Adrenal gland (tissue), 12 donors: ENCODE measurements around the gene KCNMB2. TPM values are rescaled to one million over a fixed set of nuclear protein-coding genes. Genes with fewer than 3 reads are reported as not detected.

ENCODE experiments used
- DNase-seq, 7 donors: peaks; one replicate each; pipeline ENCODE4 v3.0.0-alpha.2; 2019 to 2020
- H3K27ac ChIP-seq, 5 donors: fragments of 200-600 bp; sonication (generic) in 4 of 5; 1 replicate in 3 of 5; 2 replicates in 2 of 5; pipeline versions ENCODE4 v1.5.1 to v1.8.0; 2016 to 2020; ENCODE audit warnings: mild to moderate bottlenecking in 1 of 5
- H3K27me3 ChIP-seq: fragments of 200-600 bp; 2 replicates; pipeline ENCODE4 v1.8.0; 2021
- H3K36me3 ChIP-seq, 2 donors: fragments of 200-600 bp; replicated peaks in 1 of 2; 1 replicate in 1 of 2; 2 replicates in 1 of 2; pipeline versions ENCODE4 v1.5.1 to v1.8.0; 2018 to 2022
- H3K4me1 ChIP-seq, 2 donors: fragments of 200-600 bp; replicated peaks in 1 of 2; 1 replicate in 1 of 2; 2 replicates in 1 of 2; pipeline versions ENCODE4 v1.5.1 to v1.8.0; 2018 to 2021
- H3K4me3 ChIP-seq, 4 donors: fragments of 200-600 bp; sonication (generic) in 3 of 4; one replicate each; pipeline ENCODE4 v1.5.1; 2016 to 2018
- H3K9me3 ChIP-seq, 3 donors: fragments of 200-600 bp; sonication (generic) in 1 of 3; replicated peaks in 1 of 3; 1 replicate in 2 of 3; 2 replicates in 1 of 3; pipeline versions ENCODE4 v1.5.1 to v1.8.0; 2016 to 2021
- CTCF ChIP-seq, 6 experiments: fragments of 450-650 bp in 4 of 6; fragments of 200-600 bp in 2 of 6; sonication (generic) in 1 of 6; IDR thresholded peaks; 1 replicate in 5 of 6; 2 replicates in 1 of 6; pipeline versions ENCODE4 v1.5.1 to v1.8.0; 2016 to 2021; ENCODE audit warnings: antibody characterized with exemption in 6 of 6, mild to moderate bottlenecking in 2 of 6, moderate library complexity in 1 of 6
- POLR2A ChIP-seq, 2 donors: fragments of 450-650 bp; IDR thresholded peaks; one replicate each; pipeline ENCODE4 v1.6.1; 2017; ENCODE audit warnings: antibody characterized with exemption in 2 of 2, mild to moderate bottlenecking in 2 of 2, moderate library complexity in 1 of 2
- WGBS, 4 donors: extraction: QIAGEN DNeasy Blood & Tissue Kit in 2 of 4; methylation state at CpG; one replicate each; pipeline versions ENCODE4 v1.1.5 to v1.1.7; 2013 to 2017; 5-methylcytosine and 5-hydroxymethylcytosine counted together
- intact Hi-C, 2 donors: fragments of 100-400 bp; cut with DNase I; formaldehyde crosslinking; loops; one replicate each; pipeline versions ENCODE4 v1.14.1 to v1.15.0; 2022 to 2023
- polyA plus RNA-seq, 3 donors: library from polyadenylated mRNA; stranded (reverse); fragments of 200-250 nt in 2 of 3; fragments of 350-450 nt in 1 of 3; fragmentation: Illumina TruSeq in 1 of 3; extraction: RNeasy Lipid Tissue Mini Kit (QIAGEN cat#74804) in 1 of 3; gene quantifications; one replicate each; pipeline ENCODE4 v1.2.3, GENCODE V29; 2013 to 2014
- total RNA-seq, 9 donors: library from RNA; depleted of rRNA in 4 of 9; stranded (reverse); fragments of >200 nt in 4 of 9; fragments of 120-200 nt in 1 of 9; fragmentation: NEBNext Ultra II Directional in 1 of 9; extraction: Animal tissue kit (Norgen Biotek cat#: 25700) in 1 of 9; gene quantifications; one replicate each; pipeline versions ENCODE4 v1.1.0 to v1.2.4, GENCODE V29; 2013 to 2023
- donor health status: healthy with polysubstance abuse.
- donor health status: Bipolar disorder and iron deficiency.
- donor health status: DM: yes; HTN: yes; CAD: no.
- donor health status: DM: no; HTN: no; CAD: no.
- donor health status: DM: no; HTN: no; CAD: no.
- donor health status: DM: yes; HTN: yes; CAD: no.

KCNMB2 gene
- total and polyA plus RNA-seq, 12 donors: 0.58 to 8.6 (median 2.9) TPM; not detected in 3

GRCh38 chr3:178699364-178699763 lies 163.1 kb downstream of the KCNMB2 start:
- Histone ChIP-seq H3K27ac (no peak overlapping the region), H3K4me3 (no peak overlapping the region), H3K27me3 (no peaks in the 10 kb centered on the region), H3K4me1 (no peaks in the 10 kb centered on the region), H3K36me3 (no peaks in the 10 kb centered on the region), H3K9me3 (no peaks in the 10 kb centered on the region)
- intact Hi-C loops: no loop called here
- no peak for DNase-seq
- TF ChIP-seq CTCF (IDR thresholded peaks at IDR 0.05) (no peak), POLR2A (IDR thresholded peaks at IDR 0.05) (no peak)
- 90 to 100% (median 95%) methylated on average over 4 of the region's 4 CpGs; no CpG with 5 or more reads in 1 of the 4 donors for WGBS, 4 donors

- 63 to 69% (median 66%) methylated on average over 3 of the region's 3 CpGs for WGBS, 4 donors
- Histone ChIP-seq H3K27ac (no peak overlapping the region), H3K9me3 (no peaks in the 10 kb centered on the region), H3K4me3 (no peak overlapping the region), H3K27me3 (no peaks in the 10 kb centered on the region), H3K36me3 (no peaks in the 10 kb centered on the region), H3K4me1 (no peaks in the 10 kb centered on the region)
- intact Hi-C loops: no loop called here
- no peak for DNase-seq
- TF ChIP-seq CTCF (IDR thresholded peaks at IDR 0.05) (no peak), POLR2A (IDR thresholded peaks at IDR 0.05) (no peak)
Measured at GRCh38 chr3:178699810-178700209, 163.6 kb downstream of the KCNMB2 start.

- 0 to 57% (median 32%) methylated on average over 1 of the region's 1 CpG for WGBS, 4 donors
- Histone ChIP-seq H3K27ac (no peak overlapping the region), H3K27me3 (no peaks in the 10 kb centered on the region), H3K9me3 (no peaks in the 10 kb centered on the region), H3K36me3 (no peaks in the 10 kb centered on the region), H3K4me3 (no peak overlapping the region), H3K4me1 (no peaks in the 10 kb centered on the region)
- intact Hi-C loops: no loop called here
- DNase-seq: no peak
- no peak for TF ChIP-seq CTCF (IDR thresholded peaks at IDR 0.05)
- TF ChIP-seq POLR2A (IDR thresholded peaks at IDR 0.05): no peak
Measured at GRCh38 chr3:178703268-178703975, 167.2 kb downstream of the KCNMB2 start.

- no peaks in the 10 kb centered on the region for H3K27me3 ChIP-seq
- no peak overlapping the region for H3K27ac ChIP-seq
- no peak overlapping the region for H3K4me3 ChIP-seq
- no peaks in the 10 kb centered on the region for H3K36me3 ChIP-seq
- H3K9me3 ChIP-seq: no peaks in the 10 kb centered on the region
- intact Hi-C loops: no loop called here
- H3K4me1 ChIP-seq: no peaks in the 10 kb centered on the region
- 50 to 55% (median 53%) methylated on average over 4 of the region's 4 CpGs for WGBS, 4 donors
- TF ChIP-seq CTCF (IDR thresholded peaks at IDR 0.05) (no peak), POLR2A (IDR thresholded peaks at IDR 0.05) (no peak)
- DNase-seq: no peak
Measured at GRCh38 chr3:178705925-178706324, 169.7 kb downstream of the KCNMB2 start.
